Astrocyte of the cerebellum (primary cell): ENCODE data around the gene TEF.

Experiments used
- DNase-seq: peaks from one replicate; pipeline ENCODE4 v3.0.0-alpha.2; 2011; ENCODE audit warnings: low read depth
- H3K4me3 ChIP-seq: 2 replicates; pipeline ENCODE4 v1.5.1; 2011; ENCODE audit warnings: mild to moderate bottlenecking, low read depth, low read length, moderate library complexity
- CTCF ChIP-seq: IDR thresholded peaks from 2 replicates; pipeline ENCODE4 v1.5.1; 2012; ENCODE audit warnings: low read length, low read depth, moderate library complexity, mild to moderate bottlenecking; ENCODE audit errors: missing control alignments
- in situ Hi-C: cut with HindIII; loops from 2 replicates; pipeline ENCODE4 v1.10.0; 2017; ENCODE audit warnings: low sequenced_read_pairs

TEF gene

GRCh38 chr22:41339823-41340222 lies 41.9 kb upstream of the TEF start:
- no peak for TF ChIP-seq CTCF
- in situ Hi-C loops = no loop called here
- H3K4me3 ChIP-seq = no peak overlapping the region
- no peak for DNase-seq

DNA sequence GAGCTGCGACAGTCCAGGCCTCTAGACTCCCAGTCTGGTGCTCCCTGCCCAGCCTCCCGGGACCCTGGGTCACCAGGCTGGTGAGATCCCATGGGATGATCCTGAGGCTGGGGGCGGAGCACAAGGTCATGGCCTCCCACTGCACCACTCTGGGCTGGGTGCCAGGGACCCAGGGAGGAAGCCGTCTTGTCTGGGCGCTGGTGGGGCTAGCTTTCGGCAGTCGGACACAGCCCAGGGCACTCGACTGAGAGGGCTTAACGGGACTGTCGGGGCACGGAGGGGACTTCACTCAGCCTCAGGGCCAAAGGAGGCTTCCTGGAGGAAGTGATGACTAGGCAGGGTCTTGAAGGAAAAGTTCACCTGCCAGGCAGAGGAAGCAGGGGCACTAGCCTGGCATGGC lies 41.4 kb upstream of the TEF start:
- TF ChIP-seq CTCF = no peak
- in situ Hi-C loops = no loop called here

GRCh38 chr22:41341012-41341411 lies 40.7 kb upstream of the TEF start:
- in situ Hi-C loops = no loop called here
- no peak overlapping the region for H3K4me3 ChIP-seq
- no peak for DNase-seq
- no peak for TF ChIP-seq CTCF

More for the DNA sequence above, 41.4 kb upstream of the TEF start:
- no peak for DNase-seq
- H3K4me3 ChIP-seq = no peak overlapping the region

- in situ Hi-C loops = no loop called here
- no peak for DNase-seq
- H3K4me3 ChIP-seq = no peak overlapping the region
- no peak for TF ChIP-seq CTCF
These were observed 39.8 kb upstream of the TEF start for GRCh38 chr22:41341990-41342389.

GRCh38 chr22:41343300-41343699 lies 38.4 kb upstream of the TEF start:
- no peak for TF ChIP-seq CTCF
- DNase-seq = no peak
- in situ Hi-C loops = no loop called here
- H3K4me3 ChIP-seq = no peak overlapping the region

DNA sequence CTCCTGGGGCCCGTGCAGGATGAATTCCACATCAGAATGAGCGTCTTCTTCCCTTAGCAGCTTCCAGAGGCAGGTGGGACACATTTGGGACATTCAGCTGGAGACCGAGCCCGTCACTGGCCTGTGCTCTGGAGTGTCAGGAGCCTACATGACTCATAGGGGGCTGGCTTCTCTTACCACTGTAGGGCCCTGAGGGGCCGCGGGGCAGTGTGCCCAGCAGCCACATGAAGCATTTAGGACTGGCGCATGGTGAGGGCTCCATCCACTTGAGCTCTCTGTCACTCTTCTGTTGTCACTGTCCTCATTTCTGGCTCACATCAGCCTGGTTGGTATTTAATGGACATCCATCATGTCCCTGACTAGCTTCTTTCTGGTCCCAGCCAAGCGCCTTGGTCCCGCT lies 38.0 kb upstream of the TEF start:
- TF ChIP-seq CTCF = no peak
- H3K4me3 ChIP-seq = no peak overlapping the region
- DNase-seq = no peak
- in situ Hi-C loops = no loop called here

GRCh38 chr22:41344189-41344788 lies 37.5 kb upstream of the TEF start:
- in situ Hi-C loops = no loop called here
- DNase-seq = no peak
- H3K4me3 ChIP-seq = no peak overlapping the region
- no peak for TF ChIP-seq CTCF
